ENCODE data around the gene FXYD4.

GRCh38 chr10:43419997-43420368 is 48.5 kb downstream of the FXYD4 start:
- TF ChIP-seq ZFX (IDR thresholded peaks at IDR 0.05; ENCODE audit: borderline replicate concordance) = no peak
- TF ChIP-seq CTCF (IDR thresholded peaks at IDR 0.05) = no peak
